GM19328 (cell line): Measurements from ENCODE around the gene PCGF1.
A peak's percentile ranks its signal among the peaks of the same experiment; 100 is the strongest.
"Not testable (repeated sequence)": the region's sequence is repeated elsewhere in the genome, so short reads cannot be mapped to it uniquely, and the experiment has no call there.

Experiments
- ATAC-seq: cut with Tn5 transposase; IDR thresholded peaks from one replicate; pipeline ENCODE4 v1.9.1; 2021; ENCODE audit warnings: mild to moderate bottlenecking, moderate library complexity; ENCODE audit not compliant: unreplicated experiment

The PCGF1 gene

DNA sequence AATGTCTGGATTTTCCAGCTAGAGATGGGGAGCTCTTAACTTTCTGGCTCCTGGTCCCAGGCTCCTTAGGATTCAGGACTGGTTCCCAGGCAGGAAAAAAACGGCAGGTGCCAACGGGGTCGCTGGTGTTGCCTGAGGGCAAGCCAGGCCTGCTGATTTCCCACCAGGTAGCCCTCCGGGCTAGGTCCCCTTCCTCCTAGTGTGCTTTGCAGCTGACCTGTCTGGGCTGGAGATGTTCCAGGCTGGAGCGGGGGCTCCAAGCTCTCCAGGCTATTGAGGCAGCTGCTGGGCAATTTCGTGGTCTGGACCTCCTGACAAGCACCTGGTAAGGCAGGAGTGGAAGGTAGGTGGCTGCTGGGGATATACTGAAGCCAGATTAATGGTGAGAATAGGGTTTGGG, 33.0 kb downstream of the PCGF1 start:
- ATAC-seq, result no peak

DNA sequence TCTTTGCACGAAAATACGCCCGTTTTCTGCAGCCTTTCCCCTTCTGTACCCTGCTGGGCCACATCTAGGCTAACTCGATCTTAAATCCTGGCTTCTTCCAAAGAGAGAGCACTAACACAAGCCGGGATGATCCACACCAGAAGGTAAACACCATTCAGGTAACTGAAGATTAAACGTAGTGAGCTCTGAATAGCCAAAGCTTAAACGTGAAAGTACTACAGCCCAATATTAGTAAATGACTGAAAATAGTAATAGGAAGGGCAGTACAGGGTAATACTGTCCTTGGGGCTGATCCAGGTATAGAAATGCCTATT, 34.6 kb downstream of the PCGF1 start:
- ATAC-seq, result no peak

DNA sequence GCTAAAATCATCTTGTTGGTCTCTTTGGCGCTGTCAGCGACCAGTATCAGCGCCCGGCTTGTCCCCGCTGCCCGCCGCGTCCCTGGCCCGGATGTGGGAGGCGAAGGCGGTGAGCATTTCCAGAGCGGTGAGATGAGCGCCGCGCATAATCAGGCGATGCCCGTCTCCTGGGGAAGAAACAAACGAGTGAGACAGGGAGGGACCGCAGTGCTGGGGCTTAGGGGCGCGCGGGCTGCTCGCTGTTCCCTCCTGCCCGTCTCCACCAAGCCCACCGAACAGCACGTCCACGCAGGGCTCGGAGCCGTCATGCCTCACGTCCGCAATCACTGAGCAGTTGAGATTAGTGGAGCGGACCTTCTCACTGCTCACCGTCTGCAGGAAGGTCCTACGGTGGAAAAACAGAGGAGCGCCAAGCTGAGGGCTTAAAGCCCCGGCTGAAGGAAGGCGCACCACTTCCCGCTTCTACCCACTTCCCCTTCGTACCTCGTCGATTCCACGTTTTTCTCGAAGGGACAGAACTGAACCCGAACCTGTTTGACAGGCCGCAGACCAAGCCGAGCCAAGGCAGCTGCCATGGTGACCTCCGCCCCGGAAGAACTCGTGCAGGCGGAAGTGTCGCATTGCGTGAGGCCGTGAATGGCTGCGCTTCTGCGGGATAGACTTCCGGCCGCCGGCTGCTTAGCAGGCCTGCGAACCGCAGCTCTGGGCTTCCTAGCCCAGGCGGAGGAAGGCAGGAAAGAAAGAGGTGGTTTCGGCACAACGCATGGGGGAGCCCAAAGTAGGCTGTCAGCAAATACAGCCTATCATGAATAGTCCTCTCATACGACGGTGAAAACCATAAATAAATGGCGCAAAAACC, 35.2 kb downstream of the PCGF1 start, which contains the start of gene MRPL53:
TSS of gene MRPL53 (minus strand) at position 595 of the 859 bp plus-strand sequence. CDS start at position 575, 20 bp downstream.
- ATAC-seq, result peak; percentile 85

DNA sequence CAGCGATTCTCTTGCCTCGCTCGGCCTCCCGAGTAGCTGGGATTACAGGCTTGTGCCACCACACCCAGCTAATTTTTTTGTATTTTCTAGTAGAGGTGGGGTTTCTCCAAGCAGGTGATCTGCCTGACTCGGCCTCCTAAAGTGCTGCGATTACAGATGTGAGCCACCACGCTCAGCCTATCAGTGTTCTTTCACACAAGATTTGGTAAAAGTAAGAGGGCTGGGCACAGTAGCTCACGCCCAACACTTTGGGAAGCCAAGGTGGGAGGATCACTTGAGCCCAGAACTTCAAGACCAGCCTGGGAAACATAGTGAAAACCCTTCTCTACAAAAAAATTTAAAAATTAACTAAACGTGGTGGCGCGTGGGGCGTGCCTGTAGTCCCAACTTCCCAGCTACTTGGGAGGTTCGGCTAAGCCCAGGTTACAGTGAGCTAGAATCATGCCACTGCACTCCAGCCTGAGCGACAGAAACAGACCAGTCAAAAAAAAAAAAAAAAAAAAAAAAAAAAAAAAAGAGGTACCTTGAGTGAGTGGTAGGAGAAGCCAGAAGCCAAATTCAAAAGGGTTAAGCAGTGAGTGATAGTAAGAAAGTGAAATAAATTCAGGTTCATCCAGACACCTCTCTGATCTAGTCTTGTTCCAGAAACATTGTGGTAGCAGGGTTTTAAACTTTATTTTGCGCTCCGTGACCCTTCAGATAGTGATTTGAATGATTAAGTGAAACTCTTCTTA, 36.0 kb downstream of the PCGF1 start:
- no peak for ATAC-seq

DNA sequence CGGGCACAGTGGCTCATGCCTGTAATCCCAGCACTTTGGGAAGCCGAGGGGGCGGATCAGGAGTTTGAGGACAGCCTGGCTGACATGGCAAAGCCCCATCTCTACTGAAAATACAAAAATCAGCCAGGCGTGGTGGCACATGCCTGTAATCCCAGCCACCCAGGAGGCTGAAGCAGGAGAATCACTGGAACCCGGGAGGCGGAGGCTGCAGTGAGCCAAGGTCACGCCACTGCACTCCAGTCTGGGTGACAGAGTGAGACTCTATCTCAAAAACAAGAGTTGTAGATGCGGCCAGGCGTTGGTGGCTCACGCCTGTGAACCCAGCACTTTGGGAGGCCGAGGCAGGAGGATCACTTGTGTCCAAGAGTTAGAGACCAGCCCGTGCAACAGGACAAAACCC, 36.8 kb downstream of the PCGF1 start:
- ATAC-seq, result not testable (repeated sequence)

DNA sequence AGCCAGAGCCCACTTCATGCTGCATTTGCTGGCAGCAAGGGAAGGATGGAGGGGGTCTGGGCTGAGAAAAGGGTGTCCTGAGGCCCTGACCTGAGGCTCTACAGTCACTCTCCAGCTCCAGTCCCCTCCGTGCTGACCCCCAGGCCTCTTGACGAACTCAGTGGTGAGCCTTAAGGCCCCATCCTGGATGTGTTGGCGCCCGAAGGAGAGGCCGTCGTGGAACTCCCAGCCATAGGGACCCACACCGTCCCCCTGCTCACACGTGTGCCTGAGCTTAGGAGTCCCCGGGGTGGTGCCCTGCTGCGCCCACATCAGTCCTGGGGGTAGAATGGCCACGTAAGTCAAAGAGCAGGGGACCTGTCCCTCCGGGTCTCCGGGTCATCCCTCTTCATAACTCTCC, 43.1 kb downstream of the PCGF1 start:
- ATAC-seq, result no peak

DNA sequence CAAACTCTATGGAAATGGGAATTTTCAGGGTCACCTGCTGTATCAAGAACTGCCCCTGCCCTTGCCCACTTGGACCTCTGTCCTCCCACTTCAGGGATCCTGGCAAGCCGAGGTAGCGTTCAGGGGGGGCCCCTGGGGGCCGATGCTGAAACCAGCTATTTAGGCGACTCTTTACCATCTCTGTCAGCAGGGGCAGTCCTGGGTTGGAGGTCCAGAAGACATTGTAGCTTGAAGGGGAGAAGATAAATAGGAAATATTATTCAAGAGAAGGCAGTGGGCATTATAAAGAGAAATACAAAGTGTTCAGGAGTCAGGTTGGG, 44.7 kb downstream of the PCGF1 start:
- ATAC-seq, result no peak

DNA sequence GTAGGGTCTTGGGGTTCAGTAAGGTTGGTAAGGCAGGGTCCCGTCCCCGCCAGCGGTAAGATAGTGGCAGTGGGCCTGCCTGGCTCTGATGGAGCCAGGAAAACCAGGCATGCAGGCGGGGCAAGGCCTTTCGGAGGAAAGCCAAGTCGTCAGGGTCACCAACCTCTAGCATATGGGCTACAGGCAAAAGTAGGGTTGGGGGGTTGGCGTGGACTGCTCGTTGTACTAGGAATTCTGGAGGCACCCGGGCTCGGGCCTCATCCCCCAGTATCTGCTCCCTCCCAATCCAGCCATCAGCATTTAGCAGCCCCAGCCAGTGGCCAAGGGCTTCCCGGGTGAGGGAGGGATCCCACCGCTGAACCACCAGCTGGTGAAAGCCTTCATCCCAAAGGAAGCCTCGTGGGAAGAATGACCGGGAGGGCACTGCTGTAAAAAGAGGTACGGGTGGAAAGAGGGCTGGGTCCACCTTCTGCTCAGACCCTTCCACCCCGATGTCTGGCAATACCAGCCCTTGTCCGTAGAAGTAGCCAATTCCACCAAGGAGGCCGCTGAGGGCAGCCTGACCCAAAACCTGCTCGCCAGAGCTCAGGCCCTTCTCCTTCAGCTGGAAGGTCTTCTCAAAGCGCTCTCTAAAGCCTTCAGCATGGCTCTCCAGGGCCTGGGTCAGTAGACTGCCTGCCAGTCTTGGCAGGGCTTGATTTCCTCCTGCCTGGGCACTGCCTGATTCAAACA, 45.3 kb downstream of the PCGF1 start:
- no peak for ATAC-seq

DNA sequence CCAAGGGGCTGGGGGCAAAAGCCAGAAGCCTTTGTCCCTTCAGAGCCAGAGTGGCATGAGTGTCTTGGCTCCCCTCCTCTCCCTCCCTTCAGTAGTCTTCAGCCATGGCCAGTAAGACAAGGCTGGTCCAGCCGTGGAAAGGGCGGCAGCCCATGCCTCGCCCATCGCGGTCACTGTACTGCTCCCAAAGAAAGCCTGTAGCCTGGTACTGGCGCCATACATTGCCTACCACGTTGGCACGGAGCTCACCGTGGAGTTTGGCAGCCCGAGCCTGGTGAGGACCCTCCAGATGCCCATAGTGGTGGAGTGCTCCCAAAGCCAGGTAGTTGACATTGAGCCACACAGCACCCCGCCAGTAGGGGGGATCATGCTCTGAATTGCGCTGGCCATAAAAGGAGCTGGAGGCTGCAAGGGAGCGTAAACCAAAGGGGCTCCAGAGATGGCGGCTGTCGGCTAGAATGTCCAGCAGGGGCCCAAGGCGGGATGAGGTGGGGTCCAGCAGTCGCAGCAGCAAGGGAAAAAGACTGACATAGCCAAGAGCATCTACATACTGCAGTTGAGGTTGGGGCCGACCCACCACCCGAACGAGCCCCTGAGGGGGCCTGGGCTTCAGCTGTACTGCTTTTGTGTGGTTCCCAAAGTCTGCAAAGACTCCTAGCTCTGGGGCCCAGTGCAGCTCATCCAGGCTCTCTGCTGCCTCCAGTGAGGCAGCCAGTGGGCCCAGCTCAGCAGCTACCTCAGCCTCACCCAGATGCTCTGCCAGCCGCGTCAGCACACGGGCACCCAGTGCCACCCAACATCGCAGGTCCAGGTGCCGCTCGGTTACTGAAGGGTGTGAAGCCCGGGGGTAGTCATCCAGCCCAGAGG, 46.1 kb downstream of the PCGF1 start:
- ATAC-seq, result no peak

DNA sequence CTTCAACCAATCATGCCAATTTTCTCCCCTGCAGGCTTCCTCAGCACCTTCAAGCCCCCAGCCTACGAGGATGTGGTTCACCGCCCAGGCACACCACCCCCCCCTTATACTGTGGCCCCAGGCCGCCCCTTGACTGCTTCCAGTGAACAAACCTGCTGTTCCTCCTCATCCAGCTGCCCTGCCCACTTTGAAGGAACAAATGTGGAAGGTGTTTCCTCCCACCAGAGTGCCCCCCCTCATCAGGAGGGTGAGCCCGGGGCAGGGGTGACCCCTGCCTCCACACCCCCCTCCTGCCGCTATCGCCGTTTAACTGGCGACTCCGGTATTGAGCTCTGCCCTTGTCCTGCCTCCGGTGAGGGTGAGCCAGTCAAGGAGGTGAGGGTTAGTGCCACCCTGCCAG, 47.3 kb downstream of the PCGF1 start:
- ATAC-seq, result not testable (repeated sequence)

DNA sequence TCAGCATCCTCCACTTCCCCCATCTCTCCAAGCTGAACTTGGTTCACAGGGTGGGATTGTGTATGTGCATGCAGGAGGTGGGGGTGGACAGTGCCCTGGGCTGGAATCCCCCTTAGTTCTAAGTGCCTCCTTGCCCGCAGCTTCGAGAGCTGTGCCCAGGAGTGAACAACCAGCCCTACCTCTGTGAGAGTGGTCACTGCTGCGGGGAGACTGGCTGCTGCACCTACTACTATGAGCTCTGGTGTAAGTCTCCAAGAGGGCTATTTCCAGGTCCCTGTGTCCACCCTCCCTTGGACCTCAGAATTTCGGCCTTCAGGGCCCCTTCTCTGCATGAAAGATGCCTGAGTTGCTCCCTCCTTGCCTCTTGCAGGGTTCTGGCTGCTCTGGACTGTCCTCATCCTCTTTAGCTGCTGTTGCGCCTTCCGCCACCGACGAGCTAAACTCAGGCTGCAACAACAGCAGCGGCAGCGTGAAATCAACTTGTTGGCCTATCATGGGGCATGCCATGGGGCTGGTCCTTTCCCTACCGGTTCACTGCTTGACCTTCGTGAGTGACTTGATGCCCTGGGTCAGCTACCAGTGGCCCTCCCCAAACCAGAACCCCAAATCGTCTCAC, 47.9 kb downstream of the PCGF1 start:
- ATAC-seq, result not testable (repeated sequence)

DNA sequence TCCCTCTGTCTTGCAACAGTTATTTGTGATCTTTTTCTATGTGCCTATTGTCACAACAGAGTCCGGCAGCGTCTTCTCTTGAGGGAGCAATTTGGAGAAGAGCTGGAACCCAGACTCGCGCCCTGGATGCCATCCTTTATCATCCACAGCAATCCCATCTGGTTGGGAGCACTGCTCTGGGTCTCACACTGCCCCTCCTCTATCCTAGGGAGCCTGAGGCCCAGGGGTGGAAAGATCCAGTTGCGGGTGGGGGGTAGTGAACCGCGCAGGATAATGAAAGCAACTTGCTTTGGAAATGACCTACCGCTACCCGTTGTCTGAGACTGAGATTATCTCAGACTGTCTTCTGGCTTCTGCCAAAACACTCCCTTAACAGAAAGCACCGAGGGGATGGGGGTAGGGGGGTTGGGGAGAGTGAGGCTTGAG, 48.5 kb downstream of the PCGF1 start:
- no peak for ATAC-seq

DNA sequence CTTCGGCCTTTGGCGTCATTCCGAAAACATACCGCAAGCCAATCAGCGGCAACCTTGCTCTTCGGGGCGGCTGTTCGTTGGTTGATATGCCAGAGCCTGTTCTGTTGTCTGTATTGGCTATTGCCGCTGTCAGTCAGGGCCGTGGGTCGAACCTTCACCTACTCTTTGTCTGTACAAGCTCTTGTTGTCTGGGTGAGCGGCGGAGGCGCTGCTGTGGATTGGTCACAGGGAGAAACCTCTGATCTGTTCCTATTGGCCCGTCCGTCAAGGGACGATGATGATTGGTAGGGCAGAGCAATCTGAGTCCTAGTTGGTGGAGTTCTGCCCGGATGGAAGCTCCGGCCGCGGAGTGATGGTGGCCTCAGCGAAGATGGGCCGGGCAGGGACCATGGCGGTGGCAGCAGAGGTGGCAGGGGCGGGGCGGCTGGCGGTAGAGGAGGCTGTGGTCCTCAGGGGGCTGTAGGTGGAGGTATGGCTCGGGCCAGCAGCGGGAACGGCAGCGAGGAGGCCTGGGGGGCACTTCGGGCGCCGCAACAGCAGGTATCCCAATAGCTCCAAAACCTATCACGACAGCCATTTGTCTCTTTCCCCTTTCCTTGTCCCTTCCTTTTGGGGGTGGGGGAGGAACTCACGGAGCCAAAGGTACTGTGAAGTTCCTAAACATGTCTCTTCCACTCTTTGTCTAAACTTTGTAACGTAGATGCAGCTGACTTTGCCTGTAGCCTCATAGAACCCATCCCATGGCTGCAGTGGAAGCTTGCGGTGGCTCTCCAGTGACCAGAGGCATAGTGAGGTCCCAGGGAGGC, 49.2 kb downstream of the PCGF1 start, which contains the start of gene WBP1:
TSS of gene WBP1 (plus strand) at position 307 of the 806 bp plus-strand sequence. CDS start at position 472, 165 bp downstream.
- peak; percentile 86 for ATAC-seq

DNA sequence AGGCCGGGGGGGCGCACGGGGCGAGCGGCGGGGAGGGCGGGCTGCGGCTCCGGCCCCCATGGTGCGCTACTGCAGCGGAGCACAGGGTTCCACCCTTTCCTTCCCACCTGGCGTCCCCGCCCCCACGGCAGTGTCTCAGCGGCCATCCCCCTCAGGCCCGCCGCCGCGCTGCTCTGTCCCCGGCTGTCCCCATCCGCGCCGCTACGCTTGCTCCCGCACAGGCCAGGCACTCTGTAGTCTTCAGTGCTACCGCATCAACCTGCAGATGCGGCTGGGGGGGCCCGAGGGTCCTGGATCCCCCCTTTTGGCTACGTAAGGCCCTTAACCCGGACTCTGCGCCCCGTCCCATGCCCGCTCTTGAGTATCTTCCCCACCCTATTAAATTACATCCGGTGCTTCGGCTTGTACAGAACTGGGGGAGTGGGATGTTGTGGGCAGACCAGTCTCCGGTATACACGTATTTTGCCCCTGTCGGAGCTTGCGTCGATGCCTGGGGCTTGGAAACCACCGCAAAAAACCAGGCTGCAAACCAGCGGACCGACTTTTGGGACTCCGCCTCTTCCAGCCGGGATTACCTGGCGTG, 49.9 kb downstream of the PCGF1 start:
- ATAC-seq, result peak; percentile 19

DNA sequence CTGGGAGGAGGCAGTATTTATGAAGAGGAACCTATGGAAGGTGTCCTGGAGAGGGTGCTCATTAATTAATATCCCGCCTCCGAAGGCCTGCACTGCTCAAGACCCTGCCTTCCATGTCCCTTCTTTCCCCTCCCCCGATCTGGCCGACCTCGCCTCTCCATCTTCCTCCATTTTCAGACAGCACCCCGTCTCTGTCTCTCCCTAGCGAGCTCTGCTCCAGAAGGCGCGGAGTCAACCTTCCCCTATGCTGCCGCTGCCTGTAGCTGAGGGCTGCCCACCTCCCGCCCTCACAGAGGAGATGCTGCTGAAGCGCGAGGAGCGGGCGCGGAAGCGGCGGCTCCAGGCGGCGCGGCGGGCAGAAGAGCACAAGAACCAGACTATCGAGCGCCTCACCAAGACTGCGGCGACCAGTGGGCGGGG, 50.4 kb downstream of the PCGF1 start:
- ATAC-seq, result no peak
